ENCODE results near the gene KAZN.

The KAZN gene

GRCh38 chr1:14615549-14616218, 17.2 kb downstream of the KAZN start:
- no peak for DNase-seq

- no peak for DNase-seq
Observed at GRCh38 chr1:14616632-14617396, 18.3 kb downstream of the KAZN start.

GRCh38 chr1:14617791-14618190, 19.3 kb downstream of the KAZN start:
- no peak for DNase-seq

DNA sequence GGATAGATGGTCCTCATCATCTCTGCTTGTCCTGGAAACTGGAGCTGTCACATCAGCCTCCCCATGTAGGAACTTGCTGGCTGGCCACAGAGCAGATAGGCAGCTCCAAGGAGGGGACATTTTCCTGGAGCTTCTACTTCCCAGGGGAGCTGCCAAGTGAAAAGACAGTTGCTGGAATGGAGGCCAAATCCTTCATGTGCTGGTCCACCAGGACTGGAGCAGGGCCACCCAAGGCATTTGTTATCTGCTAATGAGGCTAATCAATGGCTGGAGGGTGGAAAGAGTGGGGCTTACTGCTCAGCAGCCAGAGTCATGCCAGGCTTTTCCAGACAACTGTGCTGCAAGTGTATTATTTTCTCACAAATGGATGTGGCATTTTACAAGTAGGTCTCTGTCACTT, 22.5 kb downstream of the KAZN start:
- DNase-seq: no peak

DNA sequence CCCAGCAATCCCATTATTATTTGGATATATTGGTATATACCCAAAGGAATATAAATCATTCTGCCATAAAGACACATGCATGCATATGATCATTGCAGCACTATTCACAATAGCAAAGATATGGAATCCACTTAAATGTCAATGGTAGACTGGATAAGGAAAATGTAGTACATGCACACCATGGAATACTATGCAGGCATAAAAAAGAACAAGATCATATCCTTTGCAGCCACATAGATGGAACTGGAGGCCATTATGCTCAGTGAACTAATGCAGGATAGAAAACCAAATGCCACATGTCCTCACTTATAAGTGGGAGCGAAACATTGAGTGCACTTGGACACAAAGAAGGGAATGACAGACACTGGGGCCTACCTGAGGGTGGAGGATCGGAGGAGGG, 24.6 kb downstream of the KAZN start:
- DNase-seq: no peak

DNA sequence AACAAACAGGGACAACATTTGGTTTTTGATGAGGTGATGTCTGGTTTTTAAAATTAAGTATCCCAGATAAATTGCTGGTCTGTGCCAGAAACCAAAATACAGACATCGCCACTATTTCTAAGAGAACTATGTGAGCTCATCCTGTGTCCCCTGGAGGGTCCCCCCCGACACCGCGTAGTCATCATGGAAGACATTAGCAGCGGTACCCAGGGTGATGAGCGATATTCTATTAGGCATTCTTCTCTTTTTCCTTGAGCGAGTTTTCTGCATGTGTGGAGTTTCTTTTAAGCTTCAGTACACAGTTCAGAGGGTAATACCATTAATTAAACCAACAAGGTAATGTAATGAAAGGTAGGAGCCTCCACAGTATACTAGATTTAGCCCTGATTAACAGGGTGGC, 26.5 kb downstream of the KAZN start:
- no peak for DNase-seq

- DNase-seq: no peak
Observed at GRCh38 chr1:14625572-14625971, 27.1 kb downstream of the KAZN start.

DNA sequence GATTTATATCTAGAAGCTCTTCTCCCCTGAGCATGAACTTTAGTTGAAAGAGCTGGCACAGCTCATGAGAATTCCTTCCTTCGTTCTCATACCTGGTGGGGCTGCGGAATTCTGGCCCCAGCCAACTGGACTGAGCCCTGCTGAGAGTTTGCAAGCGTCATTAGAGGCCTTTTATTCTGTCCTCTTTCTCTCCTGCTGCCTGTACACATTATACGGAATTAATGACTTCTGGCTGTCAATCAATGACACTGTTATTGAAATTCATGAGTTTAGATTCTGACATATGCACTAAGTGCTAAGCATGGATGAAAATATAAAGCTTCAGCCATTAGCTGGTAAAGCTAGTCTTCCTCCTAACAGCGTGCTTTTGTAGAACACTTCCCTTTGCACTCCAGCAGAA, 27.5 kb downstream of the KAZN start:
- no peak for DNase-seq

GRCh38 chr1:14626869-14627607, 28.6 kb downstream of the KAZN start:
- no peak for DNase-seq

DNA sequence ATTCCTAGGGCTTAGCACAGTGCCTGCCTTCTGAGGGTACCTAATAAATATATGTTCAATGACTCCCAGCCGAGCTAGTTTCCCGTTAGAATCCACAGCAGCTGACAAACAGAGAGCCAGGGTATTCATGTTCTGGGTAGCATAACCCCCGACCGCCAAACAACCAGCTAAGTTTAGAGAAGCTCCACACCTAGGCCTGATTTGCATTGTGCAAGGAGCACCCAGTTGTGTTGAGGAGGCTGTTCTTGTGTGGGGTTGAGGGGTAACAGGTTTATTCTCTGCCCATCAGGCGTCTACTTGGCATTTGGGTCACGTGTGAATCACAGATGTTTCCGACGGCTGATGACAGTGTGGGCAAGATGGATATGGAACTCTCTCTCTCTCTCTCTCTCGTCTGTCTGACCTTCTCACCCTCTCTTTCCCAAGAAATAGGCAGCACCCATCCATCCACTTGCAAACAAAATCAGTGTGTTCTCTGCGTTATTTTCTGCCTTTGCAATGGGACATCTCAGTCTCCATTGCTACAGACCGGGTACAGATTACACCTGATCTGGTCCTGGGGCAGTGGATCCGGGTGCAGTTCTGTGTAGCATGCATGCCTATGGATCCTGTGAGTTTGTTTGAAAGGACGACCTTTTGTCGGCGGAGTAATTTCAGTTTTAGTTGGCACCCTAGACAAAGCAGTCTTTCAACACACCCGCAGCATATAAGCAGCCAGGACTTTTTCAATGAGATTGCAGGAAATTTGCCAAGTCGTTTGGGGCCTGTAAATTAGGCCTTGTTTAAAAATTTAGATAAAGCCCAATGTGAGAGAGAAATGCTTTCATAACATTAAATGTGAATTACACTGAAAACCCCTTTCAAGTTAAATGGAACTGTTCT, 29.4 kb downstream of the KAZN start:
- DNase-seq: no peak

GRCh38 chr1:14629363-14630014, 31.0 kb downstream of the KAZN start:
- no peak for DNase-seq

- DNase-seq: no peak
Observed at GRCh38 chr1:14630986-14631385, 32.5 kb downstream of the KAZN start.

DNA sequence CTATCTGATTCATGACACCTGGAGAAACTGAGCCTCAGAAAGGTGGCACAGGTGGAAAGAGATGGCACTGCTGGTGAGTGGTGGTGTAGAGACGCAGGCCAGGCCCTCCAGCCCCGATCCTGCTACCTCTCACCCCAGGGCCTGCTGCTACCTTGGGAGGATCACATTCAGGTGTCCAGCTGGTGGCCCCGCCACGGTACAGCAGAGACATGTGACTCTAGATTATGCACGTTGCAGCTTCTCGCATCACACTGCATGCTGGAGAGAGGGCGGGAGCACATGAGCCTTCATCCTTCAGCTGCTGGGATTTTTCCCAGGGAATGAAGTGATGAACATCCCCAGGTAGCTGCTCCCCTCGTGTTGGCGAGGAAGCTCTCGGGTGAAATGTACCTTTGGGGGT, 32.9 kb downstream of the KAZN start:
- no peak for DNase-seq

GRCh38 chr1:14634486-14634885, 36.0 kb downstream of the KAZN start:
- DNase-seq: no peak

- DNase-seq: no peak
Observed at GRCh38 chr1:14635421-14635820, 36.9 kb downstream of the KAZN start.

- DNase-seq: no peak
Observed at GRCh38 chr1:14636897-14637632, 38.6 kb downstream of the KAZN start.

- no peak for DNase-seq
Observed at GRCh38 chr1:14639291-14640050, 41.0 kb downstream of the KAZN start.

DNA sequence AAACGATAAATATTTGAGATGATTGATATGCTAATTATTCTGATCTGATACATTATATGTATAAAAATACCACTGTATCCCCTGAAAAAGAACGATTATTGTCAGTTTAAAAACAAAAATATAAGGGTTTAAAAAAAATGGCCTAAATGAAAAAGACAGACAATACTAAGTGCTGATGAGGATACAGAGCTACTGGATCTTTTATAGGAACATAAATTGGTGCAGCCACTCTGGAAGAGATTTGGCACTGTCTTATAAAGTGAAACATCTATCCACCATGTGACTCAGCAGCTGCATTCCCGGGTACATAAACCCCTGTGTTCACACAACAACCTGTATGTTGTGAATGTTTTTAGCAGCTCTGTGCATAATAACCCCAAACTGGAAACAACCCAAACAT, 44.2 kb downstream of the KAZN start:
- DNase-seq: no peak

- DNase-seq: no peak
Observed at GRCh38 chr1:14646973-14647372, 48.5 kb downstream of the KAZN start.

DNA sequence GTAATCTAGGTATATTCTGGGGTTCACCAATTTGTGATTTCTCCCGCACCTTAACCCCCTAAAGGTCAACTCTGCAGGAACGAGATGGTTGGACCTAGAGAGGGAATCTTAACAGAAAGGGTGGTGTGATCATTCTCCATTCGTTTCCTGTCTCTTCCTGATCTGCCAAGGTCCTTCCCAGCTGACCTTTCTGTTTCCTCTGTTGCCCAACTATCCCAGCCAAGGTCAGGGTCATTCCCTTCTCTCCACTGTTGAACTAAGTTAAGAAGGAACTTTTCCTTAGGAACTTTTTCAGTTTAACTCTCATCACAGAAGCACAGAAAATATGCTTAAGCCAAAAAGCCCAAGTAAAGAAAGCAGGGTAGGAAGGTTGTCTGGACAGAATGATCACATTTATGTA, 49.3 kb downstream of the KAZN start:
- DNase-seq: no peak

DNA sequence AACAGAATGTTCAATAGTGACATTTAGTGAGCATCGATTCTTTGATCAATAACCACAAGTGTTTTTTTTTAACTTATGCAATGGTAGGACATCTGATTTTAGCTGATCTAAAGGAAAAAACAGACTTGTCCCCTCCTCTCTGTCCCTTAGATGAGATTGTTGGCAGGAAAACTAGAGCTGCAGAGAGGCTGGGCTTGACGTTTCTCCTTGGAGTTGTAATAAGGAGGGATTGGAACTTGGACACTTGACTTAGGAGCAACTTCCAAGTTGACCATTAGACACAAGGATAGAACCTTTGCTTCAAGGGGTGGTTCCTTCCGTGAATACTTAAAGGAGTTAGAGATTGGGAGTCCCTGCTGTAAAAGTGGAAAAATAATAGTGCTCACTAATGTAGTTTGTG, 49.9 kb downstream of the KAZN start:
- no peak for DNase-seq

Measured in stimulated activated CD4-positive, alpha-beta T cell treated with anti-CD3 and anti-CD28 coated beads, Interleukin-15, amount 100 ng/mL, for 24 hours (primary cell).